ENCODE results near the gene MAGEC3. TPM values are rescaled to one million over a fixed set of nuclear protein-coding genes. Genes with fewer than 3 reads are reported as not detected.

MAGEC3 gene
- total RNA-seq, 2 donors from 2014 or later: not detected

DNA sequence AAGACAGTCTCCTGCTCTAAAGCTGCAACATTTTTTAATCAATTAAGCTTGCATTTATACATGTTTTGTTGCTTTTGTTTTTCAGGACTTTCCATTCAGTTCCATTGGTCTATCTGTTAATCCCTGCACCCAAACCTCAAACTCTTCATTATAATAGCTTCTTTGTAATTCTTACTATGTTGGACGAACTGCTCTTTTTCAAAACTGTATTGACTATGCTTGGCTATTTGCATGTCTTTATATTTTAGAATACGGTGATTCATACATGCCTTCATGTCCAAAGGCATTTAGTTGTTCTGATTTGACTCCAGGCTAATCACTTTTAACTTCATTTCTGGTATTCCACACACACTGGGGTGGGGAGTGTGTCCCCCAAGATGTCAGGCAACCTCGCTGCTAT is 79.7 kb downstream of the MAGEC3 start:
- Histone ChIP-seq H3K27me3 (replicated peaks; ENCODE audit: insufficient read depth) (no peaks in the 10 kb centered on the region), H3K36me3 (no peaks in the 10 kb centered on the region), H3K27ac (no peak overlapping the region), H3K4me3 (no peak overlapping the region), H3K9me3 (no peaks in the 10 kb centered on the region), H3K4me1 (replicated peaks) (no peaks in the 10 kb centered on the region)
- intact Hi-C loops (cut with DNase I): no loop called here
- no peak for DNase-seq (ENCODE audit: low spot score)
- TF ChIP-seq, protein P1, sequence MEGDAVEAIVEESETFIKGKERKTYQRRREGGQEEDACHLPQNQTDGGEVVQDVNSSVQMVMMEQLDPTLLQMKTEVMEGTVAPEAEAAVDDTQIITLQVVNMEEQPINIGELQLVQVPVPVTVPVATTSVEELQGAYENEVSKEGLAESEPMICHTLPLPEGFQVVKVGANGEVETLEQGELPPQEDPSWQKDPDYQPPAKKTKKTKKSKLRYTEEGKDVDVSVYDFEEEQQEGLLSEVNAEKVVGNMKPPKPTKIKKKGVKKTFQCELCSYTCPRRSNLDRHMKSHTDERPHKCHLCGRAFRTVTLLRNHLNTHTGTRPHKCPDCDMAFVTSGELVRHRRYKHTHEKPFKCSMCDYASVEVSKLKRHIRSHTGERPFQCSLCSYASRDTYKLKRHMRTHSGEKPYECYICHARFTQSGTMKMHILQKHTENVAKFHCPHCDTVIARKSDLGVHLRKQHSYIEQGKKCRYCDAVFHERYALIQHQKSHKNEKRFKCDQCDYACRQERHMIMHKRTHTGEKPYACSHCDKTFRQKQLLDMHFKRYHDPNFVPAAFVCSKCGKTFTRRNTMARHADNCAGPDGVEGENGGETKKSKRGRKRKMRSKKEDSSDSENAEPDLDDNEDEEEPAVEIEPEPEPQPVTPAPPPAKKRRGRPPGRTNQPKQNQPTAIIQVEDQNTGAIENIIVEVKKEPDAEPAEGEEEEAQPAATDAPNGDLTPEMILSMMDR (IDR thresholded peaks at IDR 0.05): no peak
- TF ChIP-seq POLR2AphosphoS5 (IDR thresholded peaks at IDR 0.05) (no peak), POLR2A (IDR thresholded peaks at IDR 0.05) (no peak)
- 87% methylated on average over 3 of the region's 3 CpGs for WGBS

DNA sequence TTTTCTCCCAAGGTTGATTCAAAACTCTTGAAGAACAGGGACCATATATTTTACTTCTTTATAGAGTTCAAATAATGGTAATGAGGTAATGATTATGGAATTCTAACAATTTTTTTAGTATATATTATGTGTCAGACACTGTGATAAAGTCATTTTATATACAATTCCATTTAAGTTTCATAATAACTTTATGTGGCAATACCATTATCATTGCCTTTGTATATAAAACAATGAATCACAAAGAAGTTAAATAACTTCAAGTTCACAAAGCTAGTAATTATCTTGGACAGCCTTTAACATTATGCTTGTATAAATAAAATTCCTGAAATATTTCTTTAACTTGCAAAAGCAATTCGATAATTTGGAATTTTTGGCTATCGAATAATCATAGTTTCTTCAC is 86.2 kb downstream of the MAGEC3 start:
- H3K36me3 ChIP-seq: no peaks in the 10 kb centered on the region
- TF ChIP-seq POLR2AphosphoS5 (IDR thresholded peaks at IDR 0.05) (no peak), POLR2A (IDR thresholded peaks at IDR 0.05) (no peak)
- TF ChIP-seq, protein P1 (IDR thresholded peaks at IDR 0.05): no peak
- 62% methylated on average over 2 of the region's 2 CpGs for WGBS
- H3K4me3 ChIP-seq: no peak overlapping the region
- intact Hi-C loops (cut with DNase I): no loop called here
- H3K4me1 ChIP-seq (replicated peaks): no peaks in the 10 kb centered on the region
- H3K27me3 ChIP-seq (replicated peaks; ENCODE audit: insufficient read depth): no peaks in the 10 kb centered on the region
- no peak overlapping the region for H3K27ac ChIP-seq
- H3K9me3 ChIP-seq: no peaks in the 10 kb centered on the region
- DNase-seq (ENCODE audit: low spot score): no peak

DNA sequence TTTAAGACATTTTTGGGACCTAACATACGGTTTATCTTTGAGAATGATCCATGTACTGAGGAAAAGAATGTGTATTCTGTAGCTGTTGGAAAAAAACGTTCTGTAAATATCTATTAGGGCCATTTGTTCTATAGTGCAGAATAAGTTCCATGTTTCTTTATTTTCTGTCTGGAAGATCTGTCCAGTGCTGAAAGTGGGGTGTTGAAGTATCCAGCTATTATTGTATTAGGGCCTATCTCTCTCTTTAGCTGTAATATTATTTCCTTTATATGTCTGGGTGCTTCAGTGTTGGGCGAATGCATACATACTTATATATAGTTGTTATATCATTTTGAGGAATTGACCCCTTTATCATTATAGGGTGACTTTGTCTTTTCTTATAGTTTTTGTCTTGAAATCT is 90.3 kb downstream of the MAGEC3 start:
- 56% methylated on average over 3 of the region's 3 CpGs for WGBS
- Histone ChIP-seq H3K27me3 (replicated peaks; ENCODE audit: insufficient read depth) (no peaks in the 10 kb centered on the region), H3K4me1 (replicated peaks) (no peaks in the 10 kb centered on the region), H3K4me3 (no peak overlapping the region), H3K36me3 (no peaks in the 10 kb centered on the region), H3K27ac (no peak overlapping the region), H3K9me3 (no peaks in the 10 kb centered on the region)
- TF ChIP-seq, protein P1 (IDR thresholded peaks at IDR 0.05): no peak
- TF ChIP-seq POLR2A (IDR thresholded peaks at IDR 0.05) (no peak), POLR2AphosphoS5 (IDR thresholded peaks at IDR 0.05) (no peak)
- intact Hi-C loops (cut with DNase I): no loop called here
- no peak for DNase-seq (ENCODE audit: low spot score)

DNA sequence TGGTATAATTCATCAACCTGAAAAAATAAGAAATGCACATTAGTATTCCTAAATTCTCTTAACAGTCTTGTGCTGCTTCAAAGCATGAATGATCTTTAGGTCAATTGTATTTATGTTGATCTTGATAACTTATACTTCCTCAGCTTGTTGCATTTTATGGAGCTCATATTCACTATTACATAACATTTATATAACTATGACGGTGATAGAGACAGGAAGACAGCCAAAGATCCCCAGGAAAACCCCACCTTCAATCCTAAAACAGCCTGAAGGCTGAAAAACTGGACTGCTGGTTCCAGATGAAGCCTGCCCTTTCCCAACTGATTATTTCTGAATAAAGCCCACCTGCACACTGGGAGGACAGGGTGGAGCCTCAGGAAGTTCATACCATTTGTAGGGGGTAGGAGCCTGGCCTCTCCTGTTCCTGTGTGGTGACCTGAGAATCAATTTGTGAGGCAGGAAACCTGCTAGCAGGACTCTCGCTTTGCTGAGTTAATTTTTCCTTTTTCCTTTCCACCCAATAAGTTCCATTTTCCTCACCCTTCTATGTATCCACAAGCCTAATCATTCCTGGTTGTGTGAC is 96.0 kb downstream of the MAGEC3 start:
- TF ChIP-seq, protein P1 (IDR thresholded peaks at IDR 0.05): no peak
- TF ChIP-seq POLR2AphosphoS5 (IDR thresholded peaks at IDR 0.05): no peak
- TF ChIP-seq POLR2A (IDR thresholded peaks at IDR 0.05): no peak
- no peak for DNase-seq (ENCODE audit: low spot score)
- Histone ChIP-seq H3K4me3 (no peak overlapping the region), H3K4me1 (replicated peaks) (no peaks in the 10 kb centered on the region), H3K27me3 (replicated peaks; ENCODE audit: insufficient read depth) (no peaks in the 10 kb centered on the region), H3K9me3 (no peaks in the 10 kb centered on the region), H3K36me3 (no peaks in the 10 kb centered on the region), H3K27ac (no peak overlapping the region)
- intact Hi-C loops (cut with DNase I): no loop called here
- WGBS: 62% methylated on average over 2 of the region's 2 CpGs

DNA sequence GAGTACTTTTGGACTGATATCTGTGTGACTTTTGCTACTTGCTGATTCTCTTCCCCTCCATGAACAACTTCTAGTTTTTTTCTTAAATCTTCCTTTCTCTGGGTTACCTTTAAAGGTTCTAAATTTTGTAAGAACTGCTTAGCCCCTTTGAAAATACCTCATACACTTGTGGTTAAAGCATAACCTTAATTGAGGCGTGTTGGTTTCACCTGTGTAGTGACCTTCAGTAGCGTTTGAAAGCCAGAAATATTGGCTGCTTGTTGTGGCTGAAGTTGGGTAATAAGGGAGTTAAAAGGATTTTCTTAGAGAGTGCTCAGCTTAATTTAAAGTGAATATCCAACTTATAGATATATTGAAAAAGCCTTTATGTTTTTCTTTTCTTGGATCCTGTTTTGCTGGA is 97.5 kb downstream of the MAGEC3 start:
- 89% methylated on average over 2 of the region's 2 CpGs for WGBS
- DNase-seq (ENCODE audit: low spot score): no peak
- H3K27me3 ChIP-seq (replicated peaks; ENCODE audit: insufficient read depth): no peaks in the 10 kb centered on the region

More for the DNA sequence above, 97.5 kb downstream of the MAGEC3 start:
- Histone ChIP-seq H3K4me1 (replicated peaks) (no peaks in the 10 kb centered on the region), H3K4me3 (no peak overlapping the region), H3K9me3 (no peaks in the 10 kb centered on the region), H3K27ac (no peak overlapping the region), H3K36me3 (no peaks in the 10 kb centered on the region)
- TF ChIP-seq, protein P1 (IDR thresholded peaks at IDR 0.05): no peak
- TF ChIP-seq POLR2A (IDR thresholded peaks at IDR 0.05): no peak
- TF ChIP-seq POLR2AphosphoS5 (IDR thresholded peaks at IDR 0.05): no peak
- intact Hi-C loops (cut with DNase I): no loop called here
